H1 (cell line): ENCODE measurements around the gene NR1H3. TPM values are rescaled to one million over a fixed set of nuclear protein-coding genes. Genes with fewer than 3 reads are reported as not detected.

Source experiments
- CTCF ChIA-PET: fragments of 300-600 bp; sonication (Branson Sonifier 250); formaldehyde crosslinking; loops from one replicate; lab custom pipeline; 2021; ENCODE audit not compliant: partially characterized antibody; lab: Charles Lee
- POLR2A ChIA-PET: fragments of 300-600 bp; sonication (Branson Sonifier 250); formaldehyde crosslinking; loops from one replicate; lab custom pipeline; 2021; ENCODE audit warnings: inconsistent platforms; ENCODE audit not compliant: partially characterized antibody; lab: Charles Lee
- DNase-seq, 2 experiments: peaks; one replicate each; pipeline versions ENCODE4 v3.0.0 to v3.0.0-alpha.2; 2010 to 2022; ENCODE audit warnings: low spot score in 2 of 2, low read depth in 1 of 2, mixed read lengths in 1 of 2
- FAIRE-seq: peaks from 2 replicates; lab custom pipeline; 2011; peaks lifted over from hg19 to GRCh38; lab: Jason Lieb, UNC
- H2AFZ ChIP-seq: 2 replicates; pipeline ENCODE4 v1.8.1; 2012; ENCODE audit warnings: low read length, inconsistent platforms
- H2AK5ac ChIP-seq: 2 replicates; pipeline ENCODE4 v1.6.1; 2013; ENCODE audit warnings: low read depth, low read length
- H2BK120ac ChIP-seq: replicated peaks from 2 replicates; pipeline ENCODE3; 2013; ENCODE audit warnings: low read depth, low read length, inconsistent platforms
- H2BK12ac ChIP-seq: 2 replicates; pipeline ENCODE4 v1.6.1; 2013; ENCODE audit warnings: low read depth, low read length
- H2BK15ac ChIP-seq: 2 replicates; pipeline ENCODE4 v1.6.1; 2013; ENCODE audit warnings: low read length
- H2BK20ac ChIP-seq: 2 replicates; pipeline ENCODE4 v1.6.1; 2013; ENCODE audit warnings: low read length
- H2BK5ac ChIP-seq: 2 replicates; pipeline ENCODE4 v1.6.1; 2013; ENCODE audit warnings: low read depth, low read length
- H3K14ac ChIP-seq: 2 replicates; pipeline ENCODE4 v1.6.1; 2013; ENCODE audit warnings: inconsistent platforms; ENCODE audit not compliant: insufficient read length
- H3K18ac ChIP-seq: 2 replicates; pipeline ENCODE4 v1.6.1; 2013; ENCODE audit warnings: low read length; ENCODE audit errors: extremely low read depth
- H3K23ac ChIP-seq: 2 replicates; pipeline ENCODE4 v1.6.1; 2013; ENCODE audit warnings: inconsistent platforms; ENCODE audit not compliant: insufficient read length
- H3K23me2 ChIP-seq: 2 replicates; pipeline ENCODE4 v1.6.1; 2013; ENCODE audit warnings: low read depth, low read length
- H3K27ac ChIP-seq: 2 replicates; pipeline ENCODE4 v1.6.1; 2011; ENCODE audit warnings: low read depth, low read length, inconsistent platforms
- H3K27me3 ChIP-seq, 4 experiments: replicated peaks in 1 of 4; 1 replicate in 1 of 4; 2 replicates in 3 of 4; pipeline versions ENCODE4 v1.6.1 to v1.8.1; 2011 to 2013; ENCODE audit warnings: low read length in 3 of 4, mild to moderate bottlenecking in 3 of 4, inconsistent platforms in 2 of 4, mixed read lengths in 2 of 4, moderate library complexity in 1 of 4; ENCODE audit not compliant: control insufficient read depth in 3 of 4, insufficient read depth in 3 of 4; ENCODE audit errors: extremely low read depth in 1 of 4
- H3K36me3 ChIP-seq, 4 experiments: 2 replicates each; pipeline versions ENCODE4 v1.6.1 to v1.8.1; 2011 to 2013; ENCODE audit warnings: mild to moderate bottlenecking in 4 of 4, low read length in 3 of 4, moderate library complexity in 2 of 4, control low read depth in 1 of 4, inconsistent platforms in 1 of 4; ENCODE audit not compliant: insufficient read depth in 4 of 4, control insufficient read depth in 2 of 4
- H3K4ac ChIP-seq: replicated peaks from 2 replicates; pipeline ENCODE3; 2013; ENCODE audit warnings: low read length, low read depth, mixed read lengths, inconsistent platforms; ENCODE audit not compliant: insufficient read length
- H3K4me1 ChIP-seq, 4 experiments: replicated peaks in 1 of 4; 1 replicate in 1 of 4; 2 replicates in 3 of 4; pipeline versions ENCODE4 v1.6.1 to v1.8.1; 2011 to 2013; ENCODE audit warnings: low read length in 3 of 4, inconsistent platforms in 2 of 4, mixed read lengths in 1 of 4; ENCODE audit not compliant: insufficient read depth in 4 of 4, control insufficient read depth in 3 of 4
- H3K4me2 ChIP-seq, 2 experiments: 2 replicates each; pipeline versions ENCODE4 v1.6.1 to v1.8.1; 2011 to 2013; ENCODE audit warnings: low read depth in 2 of 2, low read length in 2 of 2, control low read depth in 1 of 2, inconsistent platforms in 1 of 2, mild to moderate bottlenecking in 1 of 2; ENCODE audit not compliant: insufficient read depth in 1 of 2
- H3K4me3 ChIP-seq, 4 experiments: fragments of 200-600, 300-600 bp in 1 of 4; sonication (generic), shearing (Covaris generic), sonication (Bioruptor Twin) in 1 of 4; 2 replicates each; pipeline versions ENCODE4 v1.5.1 to v1.8.1; 2011 to 2016; ENCODE audit warnings: low read length in 4 of 4, low read depth in 3 of 4, control low read depth in 2 of 4, inconsistent platforms in 2 of 4, mild to moderate bottlenecking in 2 of 4, mixed read lengths in 1 of 4, moderate library complexity in 1 of 4; ENCODE audit not compliant: insufficient read depth in 2 of 4; ENCODE audit errors: extremely low read depth in 1 of 4
- H3K56ac ChIP-seq: replicated peaks from 2 replicates; pipeline ENCODE3; 2013; ENCODE audit warnings: low read depth, mild to moderate bottlenecking, mixed read lengths, low read length, inconsistent platforms; ENCODE audit not compliant: insufficient read length
- H3K79me1 ChIP-seq: 2 replicates; pipeline ENCODE4 v1.6.1; 2013; ENCODE audit warnings: low read depth, low read length, control low read depth
- H3K79me2 ChIP-seq, 2 experiments: 2 replicates each; pipeline versions ENCODE4 v1.6.1 to v1.8.1; 2012 to 2013; ENCODE audit warnings: low read length in 2 of 2, mild to moderate bottlenecking in 2 of 2, inconsistent platforms in 1 of 2; ENCODE audit not compliant: insufficient read depth in 2 of 2, control insufficient read depth in 1 of 2
- H3K9ac ChIP-seq, 4 experiments: replicated peaks in 1 of 4; 1 replicate in 1 of 4; 2 replicates in 3 of 4; pipeline versions ENCODE4 v1.6.1 to v1.8.1; 2011 to 2013; ENCODE audit warnings: low read depth in 3 of 4, low read length in 3 of 4, control low read depth in 2 of 4, mild to moderate bottlenecking in 2 of 4, moderate library complexity in 2 of 4, inconsistent platforms in 1 of 4; ENCODE audit errors: extremely low read depth in 1 of 4
- H3K9me3 ChIP-seq, 2 experiments: 2 replicates each; pipeline versions ENCODE4 v1.6.1 to v1.8.1; 2012 to 2013; ENCODE audit warnings: mild to moderate bottlenecking in 2 of 2, moderate library complexity in 2 of 2, control low read depth in 1 of 2, inconsistent platforms in 1 of 2, low read depth in 1 of 2, low read length in 1 of 2, mixed read lengths in 1 of 2; ENCODE audit not compliant: insufficient read depth in 2 of 2
- H4K20me1 ChIP-seq, 2 experiments: replicated peaks in 1 of 2; 2 replicates each; pipeline versions ENCODE3 to v1.8.1; 2011 to 2013; ENCODE audit warnings: inconsistent platforms in 2 of 2, low read length in 2 of 2, mild to moderate bottlenecking in 1 of 2; ENCODE audit not compliant: insufficient read depth in 2 of 2, control insufficient read depth in 1 of 2
- H4K5ac ChIP-seq: 2 replicates; pipeline ENCODE4 v1.6.1; 2013; ENCODE audit warnings: low read length, low read depth, mixed read lengths, inconsistent platforms; ENCODE audit not compliant: insufficient read length
- H4K8ac ChIP-seq: 2 replicates; pipeline ENCODE4 v1.8.0; 2013; ENCODE audit warnings: mild to moderate bottlenecking, moderate library complexity, low read length, inconsistent platforms; ENCODE audit not compliant: insufficient read depth; ENCODE audit errors: extremely low read depth
- H4K91ac ChIP-seq: replicated peaks from 2 replicates; pipeline ENCODE3; 2013; ENCODE audit warnings: low read length, mixed read lengths, inconsistent platforms; ENCODE audit not compliant: insufficient read length
- CBX8 ChIP-seq: fragments of 300-800, 300-1000 bp; sonication (generic); IDR thresholded peaks from 2 replicates; pipeline ENCODE4 v1.7.1; 2016; ENCODE audit warnings: low read depth, low read length, borderline replicate concordance
- EZH2 ChIP-seq: fragments of 200-600 bp; sonication (generic); IDR thresholded peaks from 2 replicates; pipeline ENCODE4 v1.7.1; 2012; ENCODE audit warnings: low read depth, mild to moderate bottlenecking, moderate library complexity, low read length, inconsistent platforms; ENCODE audit not compliant: severe bottlenecking
- GTF2F1 ChIP-seq: IDR thresholded peaks from 2 replicates; pipeline ENCODE4 v1.6.1; 2012; ENCODE audit warnings: low read depth, low read length, improper control_type of control experiment, borderline replicate concordance
- JUN ChIP-seq: IDR thresholded peaks from 2 replicates; pipeline ENCODE4 v1.6.1; 2011; ENCODE audit warnings: low read depth, mild to moderate bottlenecking, improper control_type of control experiment, low read length
- MAX ChIP-seq: IDR thresholded peaks from 2 replicates; pipeline ENCODE4 v1.6.1; 2012; ENCODE audit warnings: inconsistent platforms
- SAP30 ChIP-seq: fragments of 300-600 bp; sonication (generic); IDR thresholded peaks from 2 replicates; pipeline ENCODE4 v1.7.1; 2012; ENCODE audit warnings: low read length, moderate library complexity, mild to moderate bottlenecking, inconsistent platforms; ENCODE audit not compliant: insufficient read depth, insufficient replicate concordance
- SIN3A ChIP-seq, 2 experiments: IDR thresholded peaks in 1 of 2; conservative IDR thresholded peaks in 1 of 2; 2 replicates each; pipeline ENCODE4 v1.6.1; 2011 to 2012; ENCODE audit warnings: low read length in 2 of 2, improper control_type of control experiment in 1 of 2, low read depth in 1 of 2, mild to moderate bottlenecking in 1 of 2
- SIRT6 ChIP-seq: IDR thresholded peaks from one replicate; pipeline ENCODE4 v1.7.1; 2012; ENCODE audit warnings: low read length, inconsistent platforms
- SUZ12 ChIP-seq: fragments of 200-600 bp; sonication (generic); IDR thresholded peaks from 2 replicates; pipeline ENCODE4 v1.6.1; 2012; ENCODE audit warnings: mild to moderate bottlenecking, inconsistent platforms, low read length, moderate library complexity, mixed read lengths
- TAF1 ChIP-seq: IDR thresholded peaks from 2 replicates; pipeline ENCODE4 v1.6.1; 2011; ENCODE audit warnings: mild to moderate bottlenecking, low read depth, low read length
- TBP ChIP-seq: IDR thresholded peaks from 2 replicates; pipeline ENCODE4 v1.6.1; 2011; ENCODE audit warnings: low read depth, low read length, improper control_type of control experiment
- WGBS, 2 experiments: shearing (Covaris generic) in 1 of 2; methylation state at CpG; one replicate each; pipeline versions ENCODE4 v1.1.6 to v1.1.7; 2013 to 2015; ENCODE audit warnings: low lambda C conversion rate in 2 of 2, mixed read lengths in 2 of 2, inconsistent platforms in 1 of 2, low coverage in 1 of 2, missing lambda C conversion rate in 1 of 2; ENCODE audit not compliant: insufficient replicate concordance in 2 of 2, insufficient coverage in 1 of 2, insufficient read length in 1 of 2; ENCODE audit errors: extremely low coverage in 1 of 2, missing lambda C conversion rate in 1 of 2; 5-methylcytosine and 5-hydroxymethylcytosine counted together
- polyA plus RNA-seq, 7 experiments: library from polyadenylated mRNA; depleted of rRNA in 3 of 7; stranded (reverse) in 5 of 7; unstranded in 2 of 7; fragments of >200 nt in 5 of 7; fragments of 200-250 nt in 2 of 7; gene quantifications; 1 replicate in 5 of 7; 2 replicates in 1 of 7; 4 replicates in 1 of 7; pipeline versions ENCODE4 v1.2.1 to v1.2.3, GENCODE V29; 2011 to 2013; ENCODE audit warnings: missing spikeins in 2 of 7, mixed read lengths in 2 of 7
- total RNA-seq: library from RNA; stranded (reverse); fragmentation: NEBNext Ultra II Directional; extraction: Animal tissue kit (Norgen Biotek cat#: 25700); gene quantifications from 2 replicates; pipeline ENCODE4 v1.2.1, GENCODE V29; 2021

Gene NR1H3
- total and polyA plus RNA-seq, 2 of the 8 experiments (the other 6 are each of a cell fraction or from before 2014, with no cell fraction given): 19.9 to 42.1 TPM

GRCh38 chr11:47229161-47229560, 28.6 kb upstream of the NR1H3 start:
- no peak overlapping the region for H2BK120ac ChIP-seq
- H2AFZ ChIP-seq: no peak overlapping the region
- H4K8ac ChIP-seq: no peak overlapping the region
- no peak overlapping the region for H3K4ac ChIP-seq
- no peak overlapping the region for H2BK5ac ChIP-seq
- H4K20me1 ChIP-seq: peaks cover 0 to 4% of the 10 kb centered on the region in 2 experiments
- CTCF ChIA-PET: interaction anchor here (0.7 to 11.4 kb wide), 7 partner anchors 11 to 609 kb away, joined by 3 to 107 read pairs (median 7); partner anchors contain the start of genes ARFGAP2, DDB2 and NR1H3
- H2AK5ac ChIP-seq: no peak overlapping the region
- H3K14ac ChIP-seq: no peak overlapping the region
- H3K4me2 ChIP-seq: no peak overlapping the region
- no peak overlapping the region for H3K18ac ChIP-seq
- H3K9ac ChIP-seq: no peak overlapping the region
- no peak overlapping the region for H3K27ac ChIP-seq
- H3K23me2 ChIP-seq: no peaks in the 10 kb centered on the region
- POLR2A ChIA-PET: interaction anchor here (0.7 to 11.9 kb wide), 3 partner anchors 10 to 56 kb away, joined by 3 to 138 read pairs (median 3); partner anchors contain the start of gene ACP2
- H2BK12ac ChIP-seq: no peak overlapping the region
- no peaks in the 10 kb centered on the region for H3K27me3 ChIP-seq
- H3K4me3 ChIP-seq: no peak overlapping the region
- no peak for DNase-seq
- H2BK15ac ChIP-seq: no peak overlapping the region
- H3K79me1 ChIP-seq: no peaks in the 10 kb centered on the region
- FAIRE-seq: no peak
- 89% methylated on average over 8 of the region's 8 CpGs; no CpG with 5 or more reads in 1 of the 2 experiments for WGBS, 2 experiments
- peaks cover 0 to 30% (median 16%) of the 10 kb centered on the region in 4 experiments; a peak in 5 of 8 replicates for H3K36me3 ChIP-seq
- no peaks in the 10 kb centered on the region for H3K9me3 ChIP-seq
- H2BK20ac ChIP-seq: no peak overlapping the region
- H4K91ac ChIP-seq: no peak overlapping the region
- no peak overlapping the region for H3K23ac ChIP-seq
- H3K56ac ChIP-seq: no peak overlapping the region
- H3K4me1 ChIP-seq: no peaks in the 10 kb centered on the region
- H4K5ac ChIP-seq: no peak overlapping the region
- no peaks in the 10 kb centered on the region for H3K79me2 ChIP-seq
- TF ChIP-seq SAP30: no peak
- no peak for TF ChIP-seq JUN
- TF ChIP-seq SIN3A (conservative IDR thresholded peaks at IDR 0.05 in 1 of 2, IDR thresholded peaks at IDR 0.05 in 1 of 2; ENCODE audit: low read depth in 1 of 2, low read length in 2 of 2): no peak
- no peak for TF ChIP-seq TBP
- TF ChIP-seq EZH2: no peak
- no peak for TF ChIP-seq MAX
- no peak for TF ChIP-seq SIRT6
- TF ChIP-seq GTF2F1: no peak
- no peak for TF ChIP-seq TAF1
- no peak for TF ChIP-seq CBX8
- TF ChIP-seq SUZ12: no peak
